ENCODE measurements around the gene ECM1. TPM values are rescaled to one million over a fixed set of nuclear protein-coding genes. Genes with fewer than 3 reads are reported as not detected.

Gene ECM1
- total RNA-seq, 1 experiment from 2014 or later: 0.95 TPM

GRCh38 chr1:150545486-150546032, 37.6 kb downstream of the ECM1 start:
- Histone ChIP-seq H3K4me1 (peaks cover 12% of the 10 kb centered on the region), H3K36me3 (ENCODE audit: control insufficient read depth, insufficient read depth, low read length) (no peaks in the 10 kb centered on the region), H3K4me3 (ENCODE audit: low read depth, low read length) (no peak overlapping the region), H3K9me3 (no peaks in the 10 kb centered on the region), H3K27me3 (replicated peaks; ENCODE audit: control insufficient read depth, insufficient read depth, low read length) (no peaks in the 10 kb centered on the region)
- Mint-ChIP-seq H3K4me1 (ENCODE audit: low read depth, unreplicated experiment) (peaks cover 12% of the 10 kb centered on the region), H3K36me3 (ENCODE audit: insufficient read depth, unreplicated experiment) (peaks cover 19% of the 10 kb centered on the region), H3K9me3 (ENCODE audit: unreplicated experiment) (no peaks in the 10 kb centered on the region), H3K27me3 (ENCODE audit: insufficient read depth, unreplicated experiment) (no peaks in the 10 kb centered on the region), H3K27ac (ENCODE audit: unreplicated experiment) (no peak overlapping the region), H3K4me3 (ENCODE audit: unreplicated experiment) (no peak overlapping the region)
- CTCF ChIA-PET: interaction anchor here (0.6 to 0.8 kb wide), 2 partner anchors 15 to 29 kb away, joined by 3 read pairs; no protein-coding TSS in a partner anchor
- POLR2A ChIA-PET: no interaction called here
- TF ChIP-seq, protein P1, sequence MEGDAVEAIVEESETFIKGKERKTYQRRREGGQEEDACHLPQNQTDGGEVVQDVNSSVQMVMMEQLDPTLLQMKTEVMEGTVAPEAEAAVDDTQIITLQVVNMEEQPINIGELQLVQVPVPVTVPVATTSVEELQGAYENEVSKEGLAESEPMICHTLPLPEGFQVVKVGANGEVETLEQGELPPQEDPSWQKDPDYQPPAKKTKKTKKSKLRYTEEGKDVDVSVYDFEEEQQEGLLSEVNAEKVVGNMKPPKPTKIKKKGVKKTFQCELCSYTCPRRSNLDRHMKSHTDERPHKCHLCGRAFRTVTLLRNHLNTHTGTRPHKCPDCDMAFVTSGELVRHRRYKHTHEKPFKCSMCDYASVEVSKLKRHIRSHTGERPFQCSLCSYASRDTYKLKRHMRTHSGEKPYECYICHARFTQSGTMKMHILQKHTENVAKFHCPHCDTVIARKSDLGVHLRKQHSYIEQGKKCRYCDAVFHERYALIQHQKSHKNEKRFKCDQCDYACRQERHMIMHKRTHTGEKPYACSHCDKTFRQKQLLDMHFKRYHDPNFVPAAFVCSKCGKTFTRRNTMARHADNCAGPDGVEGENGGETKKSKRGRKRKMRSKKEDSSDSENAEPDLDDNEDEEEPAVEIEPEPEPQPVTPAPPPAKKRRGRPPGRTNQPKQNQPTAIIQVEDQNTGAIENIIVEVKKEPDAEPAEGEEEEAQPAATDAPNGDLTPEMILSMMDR (IDR thresholded peaks at IDR 0.05; ENCODE audit: insufficient read depth in 1 of 2, low read depth in 1 of 2, low read length in 1 of 2, severe bottlenecking in 1 of 2, unreplicated experiment in 1 of 2): no peak
- no TSS peak for BruUV-seq (replicated peaks)
- intact Hi-C loops (cut with micrococcal nuclease; ENCODE audit: unreplicated experiment): loop anchor here (5.0 kb wide), 1 partner anchor 58 kb away; the partner anchor contains the start of gene TARS2
- no peak for DNase-seq

DNA sequence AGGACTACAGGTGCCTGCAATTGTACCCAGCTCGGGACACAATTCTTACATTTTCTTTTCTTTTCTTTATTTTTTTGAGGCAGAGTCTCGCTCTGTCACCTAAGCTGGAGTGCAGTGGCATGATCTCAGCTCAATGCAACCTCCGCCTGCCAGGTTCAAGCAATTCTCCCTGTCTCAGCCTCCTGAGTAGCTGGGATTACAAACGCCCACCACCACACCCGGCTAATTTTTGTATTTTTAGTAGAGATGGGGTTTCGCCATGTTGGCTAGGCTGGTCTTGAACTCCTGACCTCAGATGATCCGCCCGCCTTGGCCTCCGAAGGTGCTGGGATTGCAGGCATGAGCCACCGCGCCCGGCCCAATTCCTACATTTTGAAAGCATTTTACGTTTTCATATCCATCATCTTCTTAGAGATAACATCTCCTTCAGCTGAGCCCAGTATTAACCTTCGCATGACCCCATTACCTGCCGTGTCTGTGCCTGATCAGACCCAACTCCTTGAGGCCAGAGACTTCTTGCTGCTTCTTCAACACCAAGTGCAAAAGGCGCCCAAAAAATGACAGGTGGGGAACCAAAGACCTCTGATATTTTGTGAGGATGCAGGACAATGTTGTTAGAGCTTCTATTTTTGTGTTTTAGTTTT, 38.5 kb downstream of the ECM1 start:
- H3K4me3 ChIP-seq (ENCODE audit: low read depth, low read length): no peak overlapping the region
- no peaks in the 10 kb centered on the region for H3K36me3 ChIP-seq (ENCODE audit: control insufficient read depth, insufficient read depth, low read length)
- ChIA-PET CTCF (no interaction called here), POLR2A (no interaction called here)
- no peaks in the 10 kb centered on the region for H3K27me3 Mint-ChIP-seq (ENCODE audit: insufficient read depth, unreplicated experiment)
- H3K4me1 Mint-ChIP-seq (ENCODE audit: low read depth, unreplicated experiment): peaks cover 12% of the 10 kb centered on the region
- no peak overlapping the region for H3K27ac Mint-ChIP-seq (ENCODE audit: unreplicated experiment)
- H3K4me1 ChIP-seq: peaks cover 20% of the 10 kb centered on the region
- BruUV-seq (replicated peaks): no TSS peak
- H3K9me3 Mint-ChIP-seq (ENCODE audit: unreplicated experiment): no peaks in the 10 kb centered on the region
- DNase-seq: no peak
- TF ChIP-seq, protein P1 (IDR thresholded peaks at IDR 0.05; ENCODE audit: insufficient read depth in 1 of 2, low read depth in 1 of 2, low read length in 1 of 2, severe bottlenecking in 1 of 2, unreplicated experiment in 1 of 2): no peak
- H3K27me3 ChIP-seq (replicated peaks; ENCODE audit: control insufficient read depth, insufficient read depth, low read length): no peaks in the 10 kb centered on the region
- intact Hi-C loops (cut with micrococcal nuclease; ENCODE audit: unreplicated experiment): loop anchor here (5.0 kb wide), 1 partner anchor 59 kb away; the partner anchor contains the start of gene TARS2
- H3K36me3 Mint-ChIP-seq (ENCODE audit: insufficient read depth, unreplicated experiment): peaks cover 19% of the 10 kb centered on the region
- H3K9me3 ChIP-seq: no peaks in the 10 kb centered on the region
- no peak overlapping the region for H3K4me3 Mint-ChIP-seq (ENCODE audit: unreplicated experiment)

GRCh38 chr1:150548324-150548631, 40.4 kb downstream of the ECM1 start:
- H3K4me3 ChIP-seq (ENCODE audit: low read depth, low read length): peak overlapping the region; percentile 82
- BruUV-seq (replicated peaks): no TSS peak
- no peaks in the 10 kb centered on the region for H3K9me3 Mint-ChIP-seq (ENCODE audit: unreplicated experiment)
- peaks cover 27% of the 10 kb centered on the region for H3K4me1 Mint-ChIP-seq (ENCODE audit: low read depth, unreplicated experiment)
- H3K27me3 Mint-ChIP-seq (ENCODE audit: insufficient read depth, unreplicated experiment): no peaks in the 10 kb centered on the region
- H3K27ac Mint-ChIP-seq (ENCODE audit: unreplicated experiment): peak overlapping the region; percentile 69
- no peaks in the 10 kb centered on the region for H3K27me3 ChIP-seq (replicated peaks; ENCODE audit: control insufficient read depth, insufficient read depth, low read length)
- POLR2A ChIA-PET: interaction anchor here (0.5 to 1.7 kb wide), 4 partner anchors 11 to 32 kb away, joined by 4 to 5 read pairs (median 4); no protein-coding TSS in a partner anchor
- peaks cover 26% of the 10 kb centered on the region for H3K36me3 Mint-ChIP-seq (ENCODE audit: insufficient read depth, unreplicated experiment)
- no peaks in the 10 kb centered on the region for H3K9me3 ChIP-seq
- intact Hi-C loops (cut with micrococcal nuclease; ENCODE audit: unreplicated experiment): loop anchor here (1.0 to 5.0 kb wide), 2 partner anchors 16 to 61 kb away; partner anchors contain the start of gene TARS2
- CTCF ChIA-PET: interaction anchor here (1.0 to 1.7 kb wide), 3 partner anchors 10 to 16 kb away, joined by 3 to 11 read pairs (median 5); no protein-coding TSS in a partner anchor
- no peaks in the 10 kb centered on the region for H3K36me3 ChIP-seq (ENCODE audit: control insufficient read depth, insufficient read depth, low read length)
- peak overlapping the region; percentile 80 for H3K4me3 Mint-ChIP-seq (ENCODE audit: unreplicated experiment)
- TF ChIP-seq, protein P1 (IDR thresholded peaks at IDR 0.05; ENCODE audit: insufficient read depth in 1 of 2, low read depth in 1 of 2, low read length in 1 of 2, severe bottlenecking in 1 of 2, unreplicated experiment in 1 of 2): no peak
- no peak for DNase-seq
- peaks cover 39% of the 10 kb centered on the region for H3K4me1 ChIP-seq

Data from Caco-2 (cell line).